Mammary epithelial cell (primary cell): ENCODE data around the gene KRTAP10-10.

Experiments
- EZH2 ChIP-seq: IDR thresholded peaks from 2 replicates; pipeline ENCODE4 v1.6.1; 2012; ENCODE audit warnings: low read length, inconsistent platforms, borderline replicate concordance
- TF ChIP-seq, protein P1 (sequence below), 2 donors: IDR thresholded peaks in 1 of 2; conservative IDR thresholded peaks in 1 of 2; 2 replicates each; pipeline ENCODE4 v1.5.1; 2011 to 2012; ENCODE audit warnings: inconsistent platforms in 2 of 2, low read length in 2 of 2, mild to moderate bottlenecking in 2 of 2, control low read depth in 1 of 2, low read depth in 1 of 2; ENCODE audit not compliant: insufficient read depth in 1 of 2; ENCODE audit errors: extremely low read depth in 1 of 2

DNA sequence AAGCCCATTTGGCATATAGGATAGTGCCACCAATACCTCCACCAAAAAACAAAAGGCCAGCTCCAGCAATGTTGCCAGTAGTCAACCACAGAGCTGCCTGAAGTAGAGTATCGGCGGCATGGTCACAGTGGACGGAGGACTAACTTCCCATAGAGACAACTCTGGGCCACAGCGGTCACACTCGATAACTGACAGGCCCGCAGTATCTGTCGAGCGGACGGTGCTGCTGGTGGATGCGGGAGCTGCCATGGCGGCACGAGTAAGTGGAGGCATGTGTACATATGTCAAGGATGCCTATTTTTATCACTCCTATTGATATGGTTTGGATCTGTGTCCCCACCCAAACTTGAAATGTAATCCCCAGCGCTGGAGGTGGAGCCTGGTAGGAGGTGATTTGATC, 40.7 kb downstream of the KRTAP10-10 start:
- TF ChIP-seq, protein P1, sequence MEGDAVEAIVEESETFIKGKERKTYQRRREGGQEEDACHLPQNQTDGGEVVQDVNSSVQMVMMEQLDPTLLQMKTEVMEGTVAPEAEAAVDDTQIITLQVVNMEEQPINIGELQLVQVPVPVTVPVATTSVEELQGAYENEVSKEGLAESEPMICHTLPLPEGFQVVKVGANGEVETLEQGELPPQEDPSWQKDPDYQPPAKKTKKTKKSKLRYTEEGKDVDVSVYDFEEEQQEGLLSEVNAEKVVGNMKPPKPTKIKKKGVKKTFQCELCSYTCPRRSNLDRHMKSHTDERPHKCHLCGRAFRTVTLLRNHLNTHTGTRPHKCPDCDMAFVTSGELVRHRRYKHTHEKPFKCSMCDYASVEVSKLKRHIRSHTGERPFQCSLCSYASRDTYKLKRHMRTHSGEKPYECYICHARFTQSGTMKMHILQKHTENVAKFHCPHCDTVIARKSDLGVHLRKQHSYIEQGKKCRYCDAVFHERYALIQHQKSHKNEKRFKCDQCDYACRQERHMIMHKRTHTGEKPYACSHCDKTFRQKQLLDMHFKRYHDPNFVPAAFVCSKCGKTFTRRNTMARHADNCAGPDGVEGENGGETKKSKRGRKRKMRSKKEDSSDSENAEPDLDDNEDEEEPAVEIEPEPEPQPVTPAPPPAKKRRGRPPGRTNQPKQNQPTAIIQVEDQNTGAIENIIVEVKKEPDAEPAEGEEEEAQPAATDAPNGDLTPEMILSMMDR (conservative IDR thresholded peaks at IDR 0.05 in 1 of 2, IDR thresholded peaks at IDR 0.05 in 1 of 2; ENCODE audit: extremely low read depth in 1 of 2, insufficient read depth in 1 of 2, low read depth in 1 of 2, low read length in 2 of 2) = no peak
- TF ChIP-seq EZH2 = no peak
